HUDEP-2 (cell line): ENCODE results near the gene KEAP1.
"Not testable (repeated sequence)": the region's sequence is repeated elsewhere in the genome, so short reads cannot be mapped to it uniquely, and the experiment has no call there.

Source experiments
- DNase-seq, 76 experiments: peaks; one replicate each; lab custom pipeline; 2025; ENCODE audit not compliant: unreplicated experiment in 76 of 76; lab: John Stamatoyannopoulos, UW

The KEAP1 gene

GRCh38 chr19:10500247-10500592, 2.9 kb downstream of the KEAP1 start:
- no peak for DNase-seq

GRCh38 chr19:10499550-10500246, 3.5 kb downstream of the KEAP1 start:
- peak in 5 of 76 experiments; percentile 12 to 25 (median 16) for DNase-seq

GRCh38 chr19:10497371-10497770, 5.8 kb downstream of the KEAP1 start:
- DNase-seq = no peak

- DNase-seq = no peak
These were observed 11.6 kb downstream of the KEAP1 start for GRCh38 chr19:10491472-10492047.

GRCh38 chr19:10486551-10486950, 16.6 kb downstream of the KEAP1 start:
- DNase-seq = no peak

- peak; percentile 56 to 99 (median 95) for DNase-seq
These were observed 24.2 kb downstream of the KEAP1 start for GRCh38 chr19:10478903-10479384.

GRCh38 chr19:10478476-10478875, 24.7 kb downstream of the KEAP1 start:
- no peak for DNase-seq

- peak in 39 of 76 experiments; percentile 16 to 69 (median 34) for DNase-seq
These were observed 28.1 kb downstream of the KEAP1 start for GRCh38 chr19:10474962-10475451.

GRCh38 chr19:10473192-10473591, 30.0 kb downstream of the KEAP1 start:
- DNase-seq = peak in 3 of 76 experiments; percentile 21 to 34 (median 22)

GRCh38 chr19:10471909-10472308, 31.2 kb downstream of the KEAP1 start:
- DNase-seq = peak in 21 of 76 experiments; percentile 19 to 71 (median 37)

- no peak for DNase-seq
These were observed 35.0 kb downstream of the KEAP1 start for GRCh38 chr19:10468133-10468532.

GRCh38 chr19:10467104-10467706, 36.0 kb downstream of the KEAP1 start:
- DNase-seq = no peak

- no peak for DNase-seq
These were observed 38.7 kb downstream of the KEAP1 start for GRCh38 chr19:10464456-10464855.

GRCh38 chr19:10462557-10462956, 40.6 kb downstream of the KEAP1 start:
- DNase-seq = no peak

GRCh38 chr19:10462042-10462441, 41.1 kb downstream of the KEAP1 start:
- not testable (repeated sequence) for DNase-seq

- DNase-seq = peak in 75 of 76 experiments; percentile 39 to 99 (median 97)
These were observed 41.9 kb downstream of the KEAP1 start for GRCh38 chr19:10461047-10461949.

- DNase-seq = no peak
These were observed 42.5 kb downstream of the KEAP1 start for GRCh38 chr19:10460714-10461046.

GRCh38 chr19:10458733-10459132, 44.4 kb downstream of the KEAP1 start:
- not testable (repeated sequence) for DNase-seq

- peak in 2 of 76 experiments; percentile 28 to 35 for DNase-seq
These were observed 48.9 kb downstream of the KEAP1 start for GRCh38 chr19:10454267-10454666.

- DNase-seq = no peak
These were observed 49.3 kb downstream of the KEAP1 start for GRCh38 chr19:10453852-10454251.
